Erythroblast (primary cell): ENCODE results near the gene BMPR1B.

ENCODE experiments used
- GATA1 ChIP-seq: IDR thresholded peaks from 2 replicates; pipeline ENCODE4 v1.6.1; 2011; ENCODE audit warnings: low read depth, mild to moderate bottlenecking, control low read depth, low read length, moderate library complexity
- POLR2A ChIP-seq: IDR thresholded peaks from 2 replicates; pipeline ENCODE4 v1.6.1; 2011; ENCODE audit warnings: mild to moderate bottlenecking, low read length

DNA sequence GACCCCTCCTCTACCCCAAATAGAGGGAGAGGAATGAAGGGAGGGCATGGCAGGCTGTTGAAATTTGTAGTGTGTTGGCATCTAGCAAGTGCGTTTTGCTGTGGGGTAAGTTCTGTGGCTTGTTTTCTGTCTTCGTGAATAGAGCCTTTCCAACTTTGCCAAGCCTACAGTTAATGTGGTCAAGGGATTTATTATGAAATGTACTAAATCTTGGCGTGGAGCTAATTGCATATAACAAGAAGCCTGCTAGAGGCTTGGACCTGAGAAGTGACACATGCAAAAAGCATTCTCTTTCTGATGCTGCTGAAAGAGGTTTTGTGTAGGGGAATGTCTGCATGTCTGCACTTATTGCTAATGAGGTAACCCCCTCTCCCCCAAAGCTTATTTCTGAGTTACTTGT lies 132.2 kb downstream of the BMPR1B start:
- TF ChIP-seq POLR2A (no peak), GATA1 (no peak)
